Middle frontal gyrus (tissue), 1 donor: Measurements from ENCODE around the gene NFATC3.

ENCODE experiments used
- DNase-seq: peaks from one replicate; pipeline ENCODE4 v3.0.0-alpha.2; 2015; ENCODE audit warnings: low spot score; ENCODE audit errors: extremely low spot score

NFATC3 gene

DNA sequence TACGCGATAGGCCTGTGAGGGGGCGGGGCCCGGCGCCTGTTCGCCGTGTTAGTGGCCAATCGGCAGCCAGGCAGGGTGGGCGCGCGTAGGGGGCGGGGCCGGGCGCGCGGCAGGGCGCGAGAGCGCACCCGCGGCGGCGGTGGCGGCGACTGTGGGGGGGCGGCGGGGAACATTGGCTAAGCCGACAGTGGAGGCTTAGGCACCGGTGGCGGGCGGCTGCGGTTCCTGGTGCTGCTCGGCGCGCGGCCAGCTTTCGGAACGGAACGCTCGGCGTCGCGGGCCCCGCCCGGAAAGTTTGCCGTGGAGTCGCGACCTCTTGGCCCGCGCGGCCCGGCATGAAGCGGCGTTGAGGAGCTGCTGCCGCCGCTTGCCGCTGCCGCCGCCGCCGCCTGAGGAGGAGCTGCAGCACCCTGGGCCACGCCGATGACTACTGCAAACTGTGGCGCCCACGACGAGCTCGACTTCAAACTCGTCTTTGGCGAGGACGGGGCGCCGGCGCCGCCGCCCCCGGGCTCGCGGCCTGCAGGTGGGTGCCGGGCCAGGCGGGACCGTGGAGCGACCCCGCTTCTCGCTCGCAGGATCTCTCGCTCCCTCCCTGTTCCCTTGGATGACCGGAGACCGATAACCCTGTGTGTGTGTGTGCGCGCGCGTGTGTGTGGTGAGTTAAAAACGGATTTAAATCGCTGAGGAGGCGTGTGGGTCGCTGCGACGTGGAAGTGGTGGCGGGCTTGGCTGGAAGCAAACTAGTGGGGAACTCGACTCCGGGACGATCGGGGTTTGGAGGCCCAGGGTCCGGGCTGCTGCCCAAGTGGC, at the start of gene NFATC3:
TSS of gene NFATC3 (plus strand) at position 112 of the 813 bp plus-strand sequence. CDS start at position 424, 312 bp downstream.
- peak; percentile 90 for DNase-seq

DNA sequence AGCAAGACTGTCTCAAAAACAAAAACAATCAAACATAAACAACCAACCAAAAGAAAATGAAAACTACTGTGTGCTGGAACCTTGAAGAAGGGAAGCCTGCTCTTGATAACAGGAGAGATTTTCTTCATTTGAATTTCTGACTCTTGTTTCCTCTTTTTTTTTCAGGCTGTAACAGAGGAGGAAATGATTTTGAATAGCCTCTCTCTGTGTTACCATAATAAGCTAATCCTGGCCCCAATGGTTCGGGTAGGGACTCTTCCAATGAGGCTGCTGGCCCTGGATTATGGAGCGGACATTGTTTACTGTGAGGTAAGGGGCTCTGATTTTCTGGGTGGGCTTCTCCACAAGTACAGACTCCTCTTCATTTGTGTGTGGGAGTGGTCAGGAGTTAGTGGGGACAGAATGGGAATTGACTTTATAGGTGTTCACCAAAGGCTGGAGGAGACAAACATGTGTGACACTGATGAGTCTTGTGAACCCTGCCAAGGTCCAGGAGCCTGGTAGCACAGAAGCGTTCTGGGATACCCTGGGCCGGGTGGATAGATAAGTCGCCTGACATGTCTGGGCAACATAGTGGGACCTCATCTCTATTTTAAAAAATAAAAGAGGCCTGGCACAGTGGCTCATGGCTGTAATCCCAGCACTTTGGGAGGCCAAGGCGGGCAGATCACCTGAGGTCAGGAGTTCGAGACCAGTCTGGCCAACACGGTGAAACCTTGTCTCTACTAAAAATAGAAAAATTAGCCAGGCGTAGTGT, 47.2 kb upstream of the NFATC3 start:
- no peak for DNase-seq

DNA sequence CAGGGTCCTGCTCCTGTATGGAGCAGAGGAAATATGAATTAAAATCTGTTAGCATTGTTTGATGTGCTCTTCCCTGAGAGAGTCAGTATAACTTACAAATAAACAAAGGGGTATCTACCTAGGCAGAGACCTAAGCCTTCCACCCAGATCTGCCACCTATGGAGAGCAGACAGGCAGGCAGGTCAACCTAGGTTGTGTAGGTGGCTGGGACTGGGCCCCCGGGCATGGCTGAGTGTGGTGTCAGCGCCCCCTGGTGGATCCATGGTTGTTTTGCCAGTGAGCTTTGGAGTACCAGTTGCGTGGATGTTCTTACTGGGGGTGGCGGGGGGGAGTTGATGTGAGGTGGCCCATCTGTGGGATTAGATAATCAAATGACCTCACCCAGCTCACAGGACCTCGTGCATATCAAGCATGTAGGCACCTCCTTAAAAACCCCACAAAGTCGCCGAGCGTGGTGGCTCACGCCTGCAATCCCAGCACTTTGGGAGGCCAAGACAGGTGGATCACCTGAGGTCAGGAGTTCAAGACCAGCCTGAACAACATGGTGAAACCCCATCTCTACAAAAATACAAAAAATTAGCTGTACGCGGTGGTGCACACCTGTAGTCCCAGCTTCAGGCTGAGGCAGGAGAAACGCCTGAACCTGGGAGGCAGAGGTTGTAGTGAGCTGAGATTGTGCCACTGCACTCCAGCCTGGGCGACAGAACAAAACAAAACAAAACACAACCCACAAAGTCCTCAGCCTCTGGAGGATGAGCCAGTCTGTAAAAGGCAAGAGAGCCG, 44.5 kb upstream of the NFATC3 start:
- no peak for DNase-seq

DNA sequence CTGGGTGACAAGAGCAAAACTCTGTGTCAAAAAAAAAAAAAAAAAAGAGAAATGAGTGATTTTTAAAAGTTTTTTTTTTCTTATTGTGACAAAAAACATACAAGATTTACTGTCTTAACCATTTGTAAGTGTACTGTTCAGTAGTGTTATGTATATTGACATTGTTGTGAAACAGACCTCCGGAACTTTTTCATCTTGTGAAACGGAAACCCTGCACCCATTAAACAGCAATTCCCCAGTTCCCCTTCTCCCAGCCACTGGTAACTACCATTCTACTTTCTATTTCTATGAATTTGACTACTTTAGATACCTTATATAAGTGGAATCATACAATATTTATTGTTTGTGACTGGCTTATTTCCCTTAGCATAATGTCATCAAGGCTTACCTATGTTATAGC, 43.4 kb upstream of the NFATC3 start:
- no peak for DNase-seq

DNA sequence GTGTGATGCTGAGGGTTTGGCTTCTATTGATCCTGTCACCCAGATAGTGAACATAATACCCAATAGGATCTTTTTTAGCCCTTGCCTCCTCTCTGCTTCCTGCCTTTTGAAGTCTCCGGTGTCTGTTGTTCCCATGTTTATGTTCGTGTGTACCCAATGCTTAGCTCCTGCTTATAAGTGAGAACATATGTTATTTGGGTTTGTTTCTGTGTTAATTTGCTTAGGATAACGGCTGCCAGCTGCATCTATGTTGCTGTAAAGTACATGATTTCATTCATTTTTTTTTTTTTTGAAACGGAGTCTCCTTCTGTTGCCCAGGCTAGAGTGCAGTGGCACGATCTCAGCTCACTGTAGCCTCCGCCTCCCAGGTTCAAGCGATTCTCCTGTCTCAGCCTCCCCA, 39.1 kb upstream of the NFATC3 start:
- DNase-seq: no peak

DNA sequence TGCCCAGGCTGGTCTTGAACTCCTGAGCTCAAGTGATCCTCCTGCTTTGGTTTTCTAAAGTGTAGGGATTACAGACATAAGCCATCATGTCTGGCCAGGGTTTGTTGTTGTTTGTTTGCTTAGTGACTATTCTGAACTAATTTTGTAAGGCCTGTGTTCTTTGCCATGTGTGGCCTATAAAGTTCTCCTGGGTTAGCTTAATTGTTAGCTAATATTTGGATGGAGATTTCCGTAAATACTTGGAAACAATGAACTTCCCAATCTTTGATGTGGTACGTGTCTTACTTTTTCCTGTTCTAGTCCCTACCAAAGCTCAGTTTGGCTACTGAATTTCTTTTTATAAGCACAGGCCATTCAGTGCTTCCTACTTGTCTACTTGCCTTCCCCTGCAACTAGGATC, 37.2 kb upstream of the NFATC3 start:
- no peak for DNase-seq

DNA sequence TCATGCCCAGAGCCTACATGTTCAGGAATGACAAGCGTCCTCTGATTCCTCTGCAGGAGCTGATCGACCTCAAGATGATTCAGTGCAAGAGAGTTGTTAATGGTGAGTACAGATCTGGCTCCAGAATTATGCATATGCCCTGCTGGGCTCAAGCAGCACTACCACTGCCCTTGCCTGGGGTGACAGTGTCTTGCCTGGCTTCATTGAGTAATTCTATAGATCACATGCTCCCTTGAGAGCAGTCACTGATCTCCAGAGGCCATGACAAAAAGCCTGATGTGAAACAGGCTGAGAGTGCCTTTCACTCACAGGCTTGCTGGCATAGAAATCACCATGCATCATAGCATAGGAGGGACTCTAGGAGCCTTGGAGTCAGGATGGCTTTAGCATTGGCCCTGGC, 35.7 kb upstream of the NFATC3 start:
- no peak for DNase-seq

DNA sequence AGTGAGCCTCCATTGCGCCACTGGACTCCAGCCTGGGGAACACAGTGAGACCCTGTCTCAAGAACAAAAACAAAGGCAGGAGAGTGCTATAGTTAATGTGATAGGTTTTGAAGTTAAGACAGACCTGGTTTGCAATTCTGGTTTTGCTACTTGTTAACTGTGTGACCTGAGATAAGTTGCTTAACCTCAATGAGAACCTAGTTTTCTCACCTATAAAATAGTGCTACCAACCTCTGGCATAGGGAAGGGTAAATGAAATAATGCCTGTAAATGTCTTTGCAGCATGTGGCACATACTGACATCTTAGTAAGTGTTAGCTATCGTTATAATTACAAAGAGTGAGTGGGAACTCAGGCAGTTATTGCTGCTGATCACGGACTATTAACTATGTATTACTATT, 29.8 kb upstream of the NFATC3 start:
- DNase-seq: no peak

DNA sequence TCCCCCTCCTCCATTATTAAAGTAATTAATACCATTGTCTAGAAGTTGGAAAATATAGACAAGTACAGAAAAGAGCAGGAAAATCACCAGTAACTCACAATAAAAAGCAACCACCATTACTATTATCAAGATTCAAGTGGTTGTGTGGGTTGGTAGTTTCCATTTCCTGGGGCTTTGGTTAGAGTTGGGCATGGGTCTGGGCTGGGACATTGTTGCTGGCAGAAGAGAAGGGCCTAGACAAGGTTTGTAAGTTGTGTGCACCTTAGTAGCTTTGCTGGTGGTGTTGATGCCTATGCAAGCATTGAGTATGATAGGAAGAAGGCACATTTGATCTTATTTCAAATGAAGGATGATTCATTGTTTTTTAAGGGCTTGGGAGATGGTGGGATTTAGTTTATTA, 25.4 kb upstream of the NFATC3 start:
- DNase-seq: no peak

DNA sequence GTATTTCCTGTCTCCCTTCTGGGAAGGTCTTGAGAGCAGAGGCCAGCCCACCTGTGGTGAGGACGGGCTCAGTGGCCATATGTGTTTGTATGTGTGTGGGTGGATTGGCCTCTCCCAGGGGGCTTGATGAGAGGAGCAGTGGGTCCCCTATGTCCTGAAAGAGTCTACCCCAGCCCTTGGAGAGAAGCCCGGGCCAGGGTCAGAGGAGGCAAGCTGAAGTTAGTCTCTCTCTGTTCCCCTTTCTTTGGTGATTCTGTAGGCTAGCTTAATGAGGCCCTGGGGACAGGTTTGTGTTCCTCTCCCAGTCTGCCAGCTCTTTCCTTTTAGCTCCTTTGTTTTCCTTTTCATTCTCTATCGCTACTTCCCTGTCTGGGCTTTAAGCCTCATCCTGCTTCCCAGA, 23.8 kb upstream of the NFATC3 start:
- no peak for DNase-seq

DNA sequence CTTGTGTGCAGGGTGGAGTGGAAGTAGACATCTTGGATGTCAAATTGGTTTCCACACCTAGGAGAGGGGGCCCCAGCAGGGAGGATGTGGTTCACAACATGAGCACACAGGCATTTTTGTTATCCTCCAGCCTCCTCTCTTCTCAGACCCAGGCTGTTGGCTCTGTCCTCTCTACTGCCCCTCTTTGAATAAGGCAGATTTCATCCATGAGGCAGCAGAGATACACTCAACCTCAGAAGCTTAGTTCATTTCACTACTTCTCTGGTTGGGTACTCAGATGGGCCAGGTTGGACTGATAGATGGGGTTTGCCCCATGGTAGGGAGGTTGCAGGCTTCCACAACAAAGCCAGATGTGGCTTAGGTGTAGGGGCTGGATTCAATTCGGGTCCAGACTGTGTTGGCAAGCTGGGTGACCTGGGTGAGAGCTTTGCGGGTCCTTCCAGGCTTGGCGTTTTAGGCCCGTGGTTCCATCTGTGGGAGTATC, 22.2 kb upstream of the NFATC3 start:
- DNase-seq: no peak

DNA sequence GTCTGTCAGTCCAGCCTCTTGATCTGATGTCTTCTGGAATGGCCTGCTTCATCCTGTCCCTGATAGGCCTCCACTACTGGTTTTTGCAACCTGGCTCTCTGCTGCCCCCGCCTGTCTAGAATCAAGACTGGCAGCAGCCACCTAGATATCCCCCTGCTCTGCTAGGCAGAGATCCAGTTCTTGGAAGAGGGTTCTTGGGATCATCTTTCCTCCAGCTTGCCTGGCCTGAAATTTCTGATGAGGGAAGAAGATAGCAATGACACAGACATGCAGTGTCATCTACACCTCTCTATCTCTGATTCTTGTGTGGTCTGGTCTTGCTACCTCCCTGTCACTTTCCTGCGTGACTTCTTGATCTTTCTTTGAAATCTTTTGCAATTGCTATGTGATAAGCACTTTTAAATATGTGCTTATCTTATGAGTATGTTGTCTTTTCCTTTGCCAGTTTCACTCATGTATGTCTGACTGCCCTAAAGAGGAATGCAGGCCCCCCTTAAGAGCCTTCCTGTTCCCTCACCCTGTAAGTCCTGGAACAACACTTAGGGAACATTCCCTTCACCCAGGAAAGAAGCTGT, 20.3 kb upstream of the NFATC3 start:
- DNase-seq: peak; percentile 27

DNA sequence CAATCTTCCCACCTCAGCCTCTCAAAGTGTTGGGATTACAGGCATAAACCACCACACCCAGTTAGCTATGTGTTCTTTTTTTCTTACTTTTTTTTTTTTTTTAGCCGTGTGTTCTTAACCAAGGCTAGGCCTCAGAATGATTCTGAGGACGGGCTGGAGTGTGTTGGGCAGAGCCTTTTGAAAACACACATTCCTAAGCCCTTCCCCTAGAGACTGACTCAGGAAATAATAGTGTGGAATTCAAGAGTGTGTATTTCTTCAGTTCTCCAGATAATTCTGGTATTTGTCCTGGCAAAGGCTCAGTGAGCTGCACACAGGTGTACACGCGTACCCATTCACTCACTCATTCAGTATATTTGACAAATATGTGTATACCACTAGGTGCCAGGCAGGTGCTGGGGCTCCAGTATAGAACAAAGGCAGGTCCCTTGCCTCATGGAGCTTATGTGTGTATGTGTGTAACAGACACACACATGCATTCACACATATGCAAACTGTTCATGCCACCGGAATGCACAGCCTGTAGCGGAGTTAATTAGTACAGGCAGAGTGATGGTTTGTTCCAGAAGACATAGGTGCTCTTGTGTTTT, 19.4 kb upstream of the NFATC3 start:
- no peak for DNase-seq

DNA sequence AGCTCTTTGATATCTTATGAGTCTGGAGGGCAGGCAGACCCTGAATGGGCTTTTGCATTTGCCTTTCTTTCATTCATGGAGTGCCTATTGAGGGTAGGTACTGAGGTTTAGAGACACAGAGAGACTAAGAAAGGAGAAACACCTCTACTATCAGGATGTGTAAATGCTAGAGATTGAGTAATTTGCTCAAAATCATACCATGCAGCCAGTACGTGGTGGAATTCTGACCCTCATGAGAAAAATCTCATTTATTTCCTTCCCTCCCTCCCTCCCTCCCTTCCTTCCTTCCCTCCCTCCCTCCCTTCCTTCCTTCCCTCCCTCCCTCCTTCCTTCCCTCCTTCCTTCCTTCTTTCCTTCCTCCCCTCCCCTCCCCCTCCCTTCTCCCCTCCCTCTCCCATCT, 18.4 kb upstream of the NFATC3 start:
- DNase-seq: no peak

DNA sequence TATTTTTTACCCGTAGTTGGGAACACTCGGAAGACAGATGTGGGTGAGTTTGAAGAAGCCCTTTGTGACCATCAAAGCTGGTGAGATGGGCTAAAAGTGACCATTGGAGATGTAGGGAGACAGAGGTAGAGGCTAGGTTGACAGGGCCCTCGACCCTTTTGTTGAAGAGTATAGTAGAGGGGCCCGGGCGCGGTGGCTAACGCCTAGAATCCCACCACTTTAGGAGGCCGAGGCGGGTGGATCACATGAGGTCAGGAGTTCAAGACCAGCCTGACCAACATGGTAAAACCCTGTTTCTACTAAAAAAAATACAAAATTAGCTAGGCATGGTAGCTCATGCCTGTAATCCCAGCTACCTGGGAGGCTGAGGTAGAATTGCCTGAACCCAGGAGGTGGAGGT, 16.2 kb upstream of the NFATC3 start:
- DNase-seq: no peak

DNA sequence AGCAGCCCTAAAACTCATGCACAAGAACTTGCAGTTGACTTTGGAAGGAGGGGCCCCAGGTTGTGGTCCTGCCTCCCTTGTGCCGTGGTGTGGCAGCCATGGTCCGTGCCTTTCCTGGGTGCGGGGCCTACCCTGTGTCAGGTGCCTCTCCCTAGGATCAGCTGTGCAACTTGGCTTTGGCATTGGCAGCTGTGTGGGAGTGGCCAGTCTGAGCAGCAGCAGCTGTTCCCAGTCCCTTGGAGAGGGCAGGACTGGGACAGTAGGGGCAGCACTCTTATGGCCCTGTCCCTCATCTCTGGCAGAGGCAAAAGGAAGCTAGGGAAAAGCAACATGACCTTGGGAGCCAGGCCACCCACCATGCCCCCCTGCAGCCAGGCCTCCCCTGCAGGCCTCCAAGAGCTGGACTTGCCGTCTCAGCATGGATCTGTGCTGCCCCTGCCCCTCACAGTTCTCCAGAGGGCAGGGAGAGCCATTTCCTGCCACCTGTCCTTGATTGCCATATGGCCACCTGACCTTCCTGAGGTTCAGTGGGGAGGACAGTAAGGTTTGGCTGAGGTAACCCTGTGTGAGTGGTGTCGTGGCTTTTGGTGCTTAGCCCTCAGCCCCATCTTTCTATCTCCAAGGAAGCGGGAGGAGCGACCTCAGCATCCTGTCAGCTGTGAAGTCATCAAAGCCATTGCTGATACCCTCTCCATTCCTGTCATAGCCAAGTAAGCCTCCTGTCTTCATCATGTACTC, 15.5 kb upstream of the NFATC3 start:
- DNase-seq: no peak

DNA sequence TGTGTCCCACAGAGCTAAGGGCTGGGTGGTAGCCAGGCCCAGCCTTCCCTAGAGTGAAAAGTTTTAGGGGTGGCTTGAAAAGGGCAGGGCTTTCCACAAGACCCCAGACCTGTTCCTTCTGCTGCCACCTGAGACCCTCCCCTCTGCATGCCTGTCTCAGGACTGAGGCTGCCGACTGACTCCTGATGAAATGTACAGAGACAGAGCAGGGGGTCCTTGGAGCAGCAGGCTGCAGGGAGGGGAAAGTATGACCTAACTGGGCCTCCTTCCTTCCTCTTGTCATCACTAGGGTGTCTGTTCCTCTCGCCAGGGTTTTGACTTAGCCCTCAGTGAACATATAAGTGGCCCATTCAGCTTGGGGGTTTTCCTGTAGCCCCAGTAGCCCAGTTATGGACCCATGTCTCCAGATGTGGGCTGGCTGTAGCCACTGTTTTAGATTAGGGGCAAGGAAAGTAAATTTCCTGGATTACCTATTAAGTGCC, 14.9 kb upstream of the NFATC3 start:
- DNase-seq: no peak

DNA sequence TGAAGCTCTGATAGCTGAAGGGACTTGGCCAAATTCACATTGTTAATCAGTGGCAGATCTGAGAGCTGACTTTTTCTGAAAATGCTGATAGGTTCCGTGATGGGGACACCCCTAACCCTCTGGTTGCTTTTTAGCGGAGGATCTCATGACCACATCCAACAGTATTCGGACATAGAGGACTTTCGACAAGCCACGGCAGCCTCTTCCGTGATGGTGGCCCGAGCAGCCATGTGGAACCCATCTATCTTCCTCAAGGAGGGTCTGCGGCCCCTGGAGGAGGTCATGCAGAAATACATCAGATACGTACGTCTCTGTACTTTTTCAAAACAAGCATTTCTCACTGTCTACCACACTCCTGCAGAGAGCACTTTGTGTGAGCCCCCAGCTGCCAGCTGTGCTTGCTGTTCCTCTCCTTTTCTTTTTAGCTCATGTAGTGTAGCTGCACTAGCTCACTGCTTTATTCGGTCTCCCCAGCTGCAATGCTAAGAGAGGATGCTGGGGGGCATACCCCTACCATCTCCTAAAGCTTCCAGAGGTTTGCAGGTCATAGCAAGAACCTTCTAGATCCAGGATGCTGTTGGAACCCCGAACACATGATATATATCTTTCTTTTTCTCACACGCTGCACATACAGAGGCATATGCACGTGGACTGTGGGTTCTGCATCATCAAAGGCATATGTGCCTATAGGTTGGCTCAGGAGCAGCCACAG, 14.2 kb upstream of the NFATC3 start:
- DNase-seq: no peak

DNA sequence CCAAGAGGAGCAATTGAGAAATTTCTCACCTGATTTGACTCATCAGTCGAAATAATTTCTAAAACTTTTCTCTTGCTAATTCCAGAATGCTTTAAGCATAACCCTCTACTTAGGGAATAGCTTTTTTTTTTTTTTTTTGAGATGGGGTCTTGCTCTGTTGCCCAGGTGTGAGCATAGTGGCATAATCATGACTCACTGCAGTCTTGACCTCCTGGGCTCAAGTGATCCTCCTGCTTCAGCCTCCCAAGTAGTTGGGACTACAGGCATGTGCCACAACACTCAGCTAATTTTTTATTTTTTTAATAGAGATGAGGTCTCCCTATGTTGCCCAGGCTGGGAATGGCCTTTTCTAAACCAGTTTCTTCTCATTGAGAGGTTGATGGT, 13.7 kb upstream of the NFATC3 start:
- no peak for DNase-seq
